ENCODE data around the gene SLC29A1.

DNA sequence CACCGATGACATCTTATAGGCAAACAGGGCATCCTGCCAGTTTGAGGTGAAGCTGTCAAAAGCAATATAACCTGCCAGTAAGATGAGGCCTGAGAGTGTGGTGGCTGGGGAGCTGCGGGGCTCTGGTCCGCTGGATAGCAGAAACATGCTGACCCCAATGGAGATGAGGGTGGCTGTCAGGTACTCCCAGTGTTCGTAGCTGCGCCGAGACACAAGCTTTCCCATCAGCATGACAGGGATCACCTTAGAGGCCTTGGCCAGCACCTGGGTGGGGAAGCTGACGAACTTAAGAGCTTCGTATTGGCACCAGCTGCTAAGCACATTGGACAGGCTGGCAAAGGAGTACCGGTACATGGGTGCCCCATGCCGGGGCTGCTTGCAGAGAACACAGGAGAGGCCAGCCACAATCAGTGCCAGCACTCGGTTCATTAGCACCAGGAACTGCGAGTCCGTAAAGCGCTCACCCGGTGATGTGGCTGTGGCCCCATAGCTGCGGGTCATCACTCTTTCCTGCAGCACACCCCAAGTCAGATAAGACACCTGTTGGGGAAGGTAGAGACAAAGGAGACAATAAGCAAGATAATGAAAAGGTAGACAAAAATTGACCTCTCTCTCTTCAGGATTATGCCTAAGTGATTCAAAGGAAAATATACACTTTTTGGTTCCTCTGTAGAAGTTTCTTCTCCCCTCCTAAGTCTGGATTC is 31.9 kb downstream of the SLC29A1 start:
- TF ChIP-seq, protein P1, sequence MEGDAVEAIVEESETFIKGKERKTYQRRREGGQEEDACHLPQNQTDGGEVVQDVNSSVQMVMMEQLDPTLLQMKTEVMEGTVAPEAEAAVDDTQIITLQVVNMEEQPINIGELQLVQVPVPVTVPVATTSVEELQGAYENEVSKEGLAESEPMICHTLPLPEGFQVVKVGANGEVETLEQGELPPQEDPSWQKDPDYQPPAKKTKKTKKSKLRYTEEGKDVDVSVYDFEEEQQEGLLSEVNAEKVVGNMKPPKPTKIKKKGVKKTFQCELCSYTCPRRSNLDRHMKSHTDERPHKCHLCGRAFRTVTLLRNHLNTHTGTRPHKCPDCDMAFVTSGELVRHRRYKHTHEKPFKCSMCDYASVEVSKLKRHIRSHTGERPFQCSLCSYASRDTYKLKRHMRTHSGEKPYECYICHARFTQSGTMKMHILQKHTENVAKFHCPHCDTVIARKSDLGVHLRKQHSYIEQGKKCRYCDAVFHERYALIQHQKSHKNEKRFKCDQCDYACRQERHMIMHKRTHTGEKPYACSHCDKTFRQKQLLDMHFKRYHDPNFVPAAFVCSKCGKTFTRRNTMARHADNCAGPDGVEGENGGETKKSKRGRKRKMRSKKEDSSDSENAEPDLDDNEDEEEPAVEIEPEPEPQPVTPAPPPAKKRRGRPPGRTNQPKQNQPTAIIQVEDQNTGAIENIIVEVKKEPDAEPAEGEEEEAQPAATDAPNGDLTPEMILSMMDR (IDR thresholded peaks at IDR 0.05) = no peak
- TF ChIP-seq POLR2A (IDR thresholded peaks at IDR 0.05) = no peak
